Muscle of leg (tissue), 11 donors: ENCODE measurements around the gene IGF2. TPM values are rescaled to one million over a fixed set of nuclear protein-coding genes. Genes with fewer than 3 reads are reported as not detected.

Source experiments
- DNase-seq: peaks from one replicate; pipeline ENCODE4 v3.0.0; 2013
- H3K27ac ChIP-seq: one replicate; pipeline ENCODE4 v1.5.1; 2013; ENCODE audit warnings: mild to moderate bottlenecking, low read length, control low read depth
- H3K27me3 ChIP-seq: one replicate; pipeline ENCODE4 v1.6.1; 2013; ENCODE audit warnings: low read length; ENCODE audit not compliant: control insufficient read depth, insufficient read depth
- H3K36me3 ChIP-seq: one replicate; pipeline ENCODE4 v1.6.1; 2013; ENCODE audit warnings: low read length; ENCODE audit not compliant: control insufficient read depth, insufficient read depth
- H3K4me1 ChIP-seq: one replicate; pipeline ENCODE4 v1.6.1; 2013; ENCODE audit warnings: low read length; ENCODE audit not compliant: control insufficient read depth, insufficient read depth
- H3K4me3 ChIP-seq: one replicate; pipeline ENCODE4 v1.5.1; 2013; ENCODE audit warnings: low read length, control low read depth
- H3K9me3 ChIP-seq: replicated peaks from 2 replicates; pipeline ENCODE4 v1.6.1; 2013; ENCODE audit warnings: low read depth, low read length; ENCODE audit not compliant: control insufficient read depth
- WGBS: methylation state at CpG from one replicate; pipeline ENCODE4 v1.1.5; 2013; ENCODE audit warnings: missing lambda C conversion rate; ENCODE audit not compliant: insufficient coverage; 5-methylcytosine and 5-hydroxymethylcytosine counted together
- polyA plus RNA-seq, 8 donors: library from polyadenylated mRNA; unstranded; fragments of 120-200 nt; gene quantifications; one replicate each; pipeline versions ENCODE4 v1.2.1 to v1.2.3, GENCODE V29; 2013; ENCODE audit warnings: inconsistent platforms in 1 of 8, low replicate concordance in 1 of 8; ENCODE audit not compliant: insufficient read length in 8 of 8, insufficient read depth in 1 of 8
- total RNA-seq: library from RNA; stranded (reverse); fragments of 120-200 nt; gene quantifications from one replicate; pipeline ENCODE4 v1.2.4, GENCODE V29; 2013

The IGF2 gene
- total and polyA plus RNA-seq, 9 donors: 1,262 to 5,136 (median 4,438) TPM

GRCh38 chr11:2123628-2123960 is 15.6 kb downstream of the IGF2 start:
- no peak for DNase-seq
- H3K36me3 ChIP-seq: no peaks in the 10 kb centered on the region
- H3K9me3 ChIP-seq: no peaks in the 10 kb centered on the region
- H3K27me3 ChIP-seq: peaks cover 5% of the 10 kb centered on the region
- 75% methylated on average over 4 of the region's 7 CpGs for WGBS
- H3K4me3 ChIP-seq: no peak overlapping the region
- no peak overlapping the region for H3K27ac ChIP-seq
- H3K4me1 ChIP-seq: peaks cover 4% of the 10 kb centered on the region

- no peak overlapping the region for H3K4me3 ChIP-seq
- H3K27me3 ChIP-seq: peaks cover 5% of the 10 kb centered on the region
- 79% methylated on average over 8 of the region's 13 CpGs for WGBS
- no peak overlapping the region for H3K27ac ChIP-seq
- H3K36me3 ChIP-seq: no peaks in the 10 kb centered on the region
- H3K9me3 ChIP-seq: no peaks in the 10 kb centered on the region
- DNase-seq: no peak
- peaks cover 4% of the 10 kb centered on the region for H3K4me1 ChIP-seq
Observed at GRCh38 chr11:2122907-2123627, 16.1 kb downstream of the IGF2 start.

GRCh38 chr11:2122222-2122906 is 16.8 kb downstream of the IGF2 start:
- H3K36me3 ChIP-seq: no peaks in the 10 kb centered on the region
- WGBS: 42% methylated on average over 13 of the region's 19 CpGs
- H3K27ac ChIP-seq: no peak overlapping the region
- no peak overlapping the region for H3K4me3 ChIP-seq
- no peak for DNase-seq
- H3K9me3 ChIP-seq: peaks cover 1% of the 10 kb centered on the region
- peaks cover 5% of the 10 kb centered on the region for H3K27me3 ChIP-seq
- peaks cover 4% of the 10 kb centered on the region for H3K4me1 ChIP-seq

GRCh38 chr11:2121227-2122130 is 17.7 kb downstream of the IGF2 start:
- Histone ChIP-seq H3K4me3 (no peak overlapping the region), H3K9me3 (peaks cover 7% of the 10 kb centered on the region), H3K4me1 (peaks cover 4% of the 10 kb centered on the region), H3K27ac (no peak overlapping the region), H3K36me3 (no peaks in the 10 kb centered on the region), H3K27me3 (peaks cover 5% of the 10 kb centered on the region)
- DNase-seq: no peak
- WGBS: 80% methylated on average over 12 of the region's 21 CpGs

- 41% methylated on average over 11 of the region's 23 CpGs for WGBS
Observed at GRCh38 chr11:2120359-2121100, 18.7 kb downstream of the IGF2 start.

GRCh38 chr11:2118677-2119076 is 20.5 kb downstream of the IGF2 start:
- H3K4me3 ChIP-seq: no peak overlapping the region
- no peak for DNase-seq
- WGBS: no CpG with 5 or more reads among the region's 4 CpGs
- H3K27me3 ChIP-seq: peaks cover 5% of the 10 kb centered on the region
- H3K4me1 ChIP-seq: peaks cover 4% of the 10 kb centered on the region
- H3K9me3 ChIP-seq: peaks cover 11% of the 10 kb centered on the region
- no peak overlapping the region for H3K27ac ChIP-seq
- H3K36me3 ChIP-seq: no peaks in the 10 kb centered on the region

More at GRCh38 chr11:2120359-2121100, 18.7 kb downstream of the IGF2 start:
- peaks cover 5% of the 10 kb centered on the region for H3K27me3 ChIP-seq
- no peaks in the 10 kb centered on the region for H3K36me3 ChIP-seq
- peaks cover 11% of the 10 kb centered on the region for H3K9me3 ChIP-seq
- no peak overlapping the region for H3K4me3 ChIP-seq
- peaks cover 4% of the 10 kb centered on the region for H3K4me1 ChIP-seq
- H3K27ac ChIP-seq: no peak overlapping the region
- no peak for DNase-seq

- peaks cover 11% of the 10 kb centered on the region for H3K9me3 ChIP-seq
- H3K4me3 ChIP-seq: no peak overlapping the region
- DNase-seq: no peak
- WGBS: 100% methylated on average over 1 of the region's 1 CpG
- H3K27ac ChIP-seq: no peak overlapping the region
- H3K36me3 ChIP-seq: no peaks in the 10 kb centered on the region
- no peaks in the 10 kb centered on the region for H3K4me1 ChIP-seq
- peaks cover 2% of the 10 kb centered on the region for H3K27me3 ChIP-seq
Observed at GRCh38 chr11:2116680-2117079, 22.5 kb downstream of the IGF2 start.

GRCh38 chr11:2115308-2115707 is 23.9 kb downstream of the IGF2 start:
- no peaks in the 10 kb centered on the region for H3K36me3 ChIP-seq
- H3K9me3 ChIP-seq: peaks cover 11% of the 10 kb centered on the region
- H3K27me3 ChIP-seq: no peaks in the 10 kb centered on the region
- no peaks in the 10 kb centered on the region for H3K4me1 ChIP-seq
- H3K4me3 ChIP-seq: no peak overlapping the region
- no peak overlapping the region for H3K27ac ChIP-seq
- 97% methylated on average over 10 of the region's 12 CpGs for WGBS
- no peak for DNase-seq

- no peak for DNase-seq
- Histone ChIP-seq H3K4me3 (no peak overlapping the region), H3K9me3 (peaks cover 11% of the 10 kb centered on the region), H3K36me3 (no peaks in the 10 kb centered on the region), H3K4me1 (peaks cover 3% of the 10 kb centered on the region), H3K27ac (no peak overlapping the region), H3K27me3 (no peaks in the 10 kb centered on the region)
- WGBS: 77% methylated on average over 28 of the region's 32 CpGs
Observed at GRCh38 chr11:2114430-2115241, 24.6 kb downstream of the IGF2 start.
